DMS 273 (cell line): Measurements from ENCODE around the gene IFNA17.
"Not testable (repeated sequence)": the region's sequence is repeated elsewhere in the genome, so short reads cannot be mapped to it uniquely, and the experiment has no call there.

Experiments used
- DNase-seq: peaks from one replicate; lab custom pipeline; 2025; ENCODE audit not compliant: unreplicated experiment; lab: John Stamatoyannopoulos, UW

IFNA17 gene

DNA sequence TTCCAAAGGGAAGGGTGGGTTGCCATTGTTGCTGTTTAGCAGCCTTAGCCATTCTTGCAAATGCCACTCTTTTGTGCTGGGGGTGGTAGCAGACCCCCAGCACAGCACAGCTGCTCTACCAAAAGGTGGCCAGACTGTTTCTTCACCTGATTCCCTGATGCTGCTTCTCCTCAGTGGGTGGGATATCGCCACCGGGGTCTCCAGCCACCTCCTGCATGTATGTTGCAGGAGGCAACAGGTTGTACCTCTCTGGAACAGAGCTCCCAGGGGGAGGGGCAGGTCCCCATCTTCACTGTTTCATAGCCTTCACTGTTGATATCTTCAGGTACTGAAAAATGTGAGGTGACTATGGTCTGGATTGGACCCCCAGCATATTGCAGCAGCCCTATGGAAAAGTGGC lies 17.2 kb downstream of the IFNA17 start:
- not testable (repeated sequence) for DNase-seq

DNA sequence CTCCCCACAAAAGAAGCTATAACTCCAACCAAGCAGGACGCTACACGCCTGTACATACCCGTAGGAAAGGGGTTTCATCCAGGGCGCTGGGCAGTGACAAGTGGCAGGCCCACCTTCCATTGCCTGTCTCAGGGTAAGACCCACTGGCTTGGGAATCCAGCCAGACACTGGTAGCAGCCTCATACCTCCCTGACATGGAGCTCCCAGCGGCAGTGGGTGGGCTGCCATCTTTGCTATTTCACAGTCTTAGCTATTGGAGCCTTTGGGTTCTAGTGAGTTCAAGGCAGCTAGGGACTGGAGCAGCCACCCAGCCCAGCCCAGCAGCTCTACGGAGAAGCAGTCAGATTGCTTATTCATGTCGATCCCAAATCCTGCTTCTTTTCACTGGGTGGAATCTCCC lies 17.7 kb downstream of the IFNA17 start:
- DNase-seq: no peak

DNA sequence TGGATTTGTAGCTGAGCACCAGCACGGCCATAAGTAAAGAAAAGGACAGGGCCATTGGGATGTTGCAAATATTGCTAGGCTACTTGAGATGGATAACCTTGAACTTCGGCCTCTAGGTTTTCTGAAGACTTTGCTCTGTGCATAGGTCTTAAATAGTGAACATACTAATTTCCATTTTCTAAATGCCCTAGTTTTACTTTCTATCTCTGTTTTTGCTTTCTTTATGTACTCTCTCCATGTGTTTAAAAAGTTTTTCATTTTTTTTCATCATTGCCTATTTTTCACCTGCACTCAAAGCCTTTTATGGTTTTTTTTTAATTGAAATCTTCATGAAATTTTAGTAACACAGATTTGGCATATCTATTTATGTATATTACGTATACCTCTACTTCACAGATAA lies 21.0 kb downstream of the IFNA17 start, which contains the start of gene IFNA10:
TSS of gene IFNA10 (minus strand) at position 101 of the 400 bp plus-strand sequence. CDS start at position 55, 46 bp downstream.
- not testable (repeated sequence) for DNase-seq

DNA sequence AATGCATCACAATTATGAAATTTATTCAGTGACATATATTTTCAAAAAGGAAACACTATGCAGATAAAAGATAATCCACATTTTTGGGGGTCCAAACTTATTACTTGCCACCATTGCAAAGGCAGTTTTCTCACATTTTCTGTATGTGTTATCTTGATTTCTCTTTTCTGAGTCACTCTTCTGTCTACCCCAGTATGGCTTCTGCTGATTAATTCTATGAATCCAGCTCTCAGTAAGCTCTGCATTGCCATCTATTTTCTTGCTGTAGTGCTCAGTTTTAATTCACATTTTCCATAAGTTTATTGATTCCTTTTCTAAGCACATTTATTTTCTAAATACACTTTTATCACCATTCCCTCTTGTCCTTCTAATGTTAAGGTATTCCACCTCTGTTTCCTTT lies 22.8 kb downstream of the IFNA17 start:
- DNase-seq: no peak

DNA sequence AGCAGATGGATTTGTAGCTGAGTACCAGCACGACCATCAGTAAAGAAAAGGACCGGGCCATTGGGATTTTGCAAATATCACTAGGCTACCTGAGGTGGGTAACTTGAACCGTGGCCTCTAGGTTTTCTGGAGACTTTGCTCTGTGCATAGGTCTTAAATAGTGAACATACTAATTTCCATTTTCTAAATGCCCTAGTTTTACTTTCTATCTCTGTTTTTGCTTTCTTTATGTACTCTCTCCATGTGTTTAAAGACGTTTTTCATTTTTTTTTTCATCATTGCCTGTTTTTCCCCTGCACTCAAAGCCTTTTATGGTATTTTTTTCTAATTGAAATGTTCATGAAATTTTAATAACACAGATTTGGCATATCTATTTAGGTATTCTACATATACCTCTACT lies 25.9 kb downstream of the IFNA17 start, which contains the start of gene IFNA7:
TSS of gene IFNA7 (minus strand) at position 101 of the 400 bp plus-strand sequence. CDS start at position 61, 40 bp downstream.
- not testable (repeated sequence) for DNase-seq

DNA sequence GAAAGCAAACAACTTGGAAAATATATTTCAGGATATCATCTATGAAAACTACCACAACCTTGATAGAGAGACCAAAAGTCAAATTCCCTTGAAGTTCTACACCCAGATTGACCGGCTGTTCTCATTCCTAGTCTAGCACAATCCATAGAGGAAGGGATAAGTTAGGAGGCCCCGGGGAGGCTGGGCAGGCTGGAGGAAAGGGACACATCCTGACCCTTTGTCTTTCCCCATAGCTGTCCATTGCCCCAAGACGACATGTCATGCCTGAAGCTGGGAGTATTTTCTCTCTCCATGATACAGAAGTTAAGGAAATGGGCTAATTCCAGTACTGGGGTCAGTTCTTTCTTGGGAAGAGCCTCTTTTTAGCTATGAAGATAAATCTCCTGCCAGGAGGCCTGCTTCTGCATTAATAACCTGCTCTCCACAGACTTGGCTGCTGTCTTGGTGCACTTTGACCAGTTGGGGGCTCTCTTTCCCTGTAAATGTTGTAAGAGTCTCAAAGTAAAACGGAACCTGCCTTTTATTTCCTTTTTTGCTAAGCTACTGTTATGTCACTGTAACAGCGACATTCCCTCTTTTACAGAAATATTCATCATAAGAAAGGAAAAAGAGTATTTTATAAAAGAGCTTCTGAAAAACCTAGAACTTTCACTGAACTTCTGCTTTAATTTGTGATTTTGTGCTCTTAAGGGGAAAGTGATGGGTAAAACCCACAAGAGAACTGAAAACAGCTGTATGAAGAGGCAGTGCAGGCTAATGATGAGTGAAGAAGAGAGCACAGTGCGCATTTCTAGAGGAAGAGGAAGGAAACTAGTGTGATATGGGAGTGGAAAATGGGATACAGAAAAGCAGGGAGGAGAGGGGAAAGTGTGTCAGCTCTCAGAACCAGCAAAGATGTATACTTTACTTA lies 32.9 kb downstream of the IFNA17 start:
- peak; percentile 51 for DNase-seq

DNA sequence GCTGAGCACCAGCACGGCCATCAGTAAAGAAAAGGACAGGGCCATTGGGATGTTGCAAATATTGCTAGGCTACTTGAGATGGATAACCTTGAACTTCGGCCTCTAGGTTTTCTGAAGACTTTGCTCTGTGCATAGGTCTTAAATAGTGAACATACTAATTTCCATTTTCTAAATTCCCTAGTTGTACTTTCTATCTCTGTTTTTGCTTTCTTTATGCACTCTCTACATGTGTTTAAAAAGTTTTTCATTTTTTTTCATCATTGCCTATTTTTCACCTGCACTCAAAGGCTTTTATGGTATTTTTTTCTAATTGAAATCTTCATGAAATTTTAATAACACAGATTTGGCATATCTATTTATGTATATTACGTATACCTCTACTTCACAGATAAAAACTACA lies 40.5 kb downstream of the IFNA17 start, which contains the start of gene IFNA4:
TSS of gene IFNA4 (minus strand) at position 101 of the 400 bp plus-strand sequence. CDS start at position 45, 56 bp downstream.
- not testable (repeated sequence) for DNase-seq

DNA sequence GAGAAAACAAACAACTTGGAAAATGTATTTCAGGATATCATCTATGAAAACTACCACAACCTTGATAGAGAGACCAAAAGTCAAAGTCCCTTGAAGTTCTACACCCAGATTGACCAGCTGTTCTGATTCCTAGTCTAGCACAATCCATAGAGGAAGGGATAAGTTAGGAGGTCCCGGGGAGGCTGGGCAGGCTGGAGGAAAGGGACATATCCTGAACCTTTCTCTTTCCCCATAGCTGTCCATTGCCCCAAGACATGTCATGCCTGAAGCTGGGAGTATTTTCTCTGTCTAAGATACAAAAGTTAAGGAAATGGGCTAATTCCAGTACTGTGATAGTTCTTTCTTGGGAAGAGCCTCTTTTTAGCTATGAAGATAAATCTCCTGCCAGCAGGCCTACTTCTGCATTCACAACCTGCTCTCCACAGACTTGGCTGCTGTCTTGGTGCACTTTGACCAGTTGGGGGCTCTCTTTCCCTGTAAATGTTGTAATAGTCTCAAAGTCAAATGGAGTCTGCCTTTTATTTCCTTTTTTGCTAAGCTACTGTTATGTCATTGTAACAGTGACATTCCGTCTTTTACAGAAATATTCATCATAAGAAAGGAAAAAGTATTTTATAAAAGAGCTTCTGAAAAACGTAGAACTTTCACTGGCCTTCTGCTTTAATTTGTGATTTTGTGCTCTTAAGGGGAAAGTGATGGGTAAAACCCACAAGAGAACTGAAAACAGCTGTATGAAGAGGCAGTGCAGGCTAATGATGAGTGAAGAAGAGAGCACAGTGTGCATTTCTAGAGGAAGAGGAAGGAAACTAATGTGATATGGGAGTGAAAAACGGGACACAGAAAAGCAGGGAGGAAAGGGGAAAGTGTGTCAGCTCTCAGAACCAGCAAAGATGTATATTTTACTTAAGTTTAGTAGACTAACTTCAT lies 44.9 kb downstream of the IFNA17 start:
- peak; percentile 54 for DNase-seq
